K562 (cell line): ENCODE results near the gene FAM83D. TPM values are rescaled to one million over a fixed set of nuclear protein-coding genes. Genes with fewer than 3 reads are reported as not detected.

Experiments
- CBX2 ChIP-seq: fragments of 200-600 bp; sonication (generic); IDR thresholded peaks from one replicate; pipeline ENCODE4 v1.6.1; 2012; ENCODE audit warnings: mild to moderate bottlenecking, low read length, inconsistent platforms; ENCODE audit not compliant: insufficient read depth, poor library complexity, severe bottlenecking
- CEBPB ChIP-seq: fragments of 450-650 bp; IDR thresholded peaks from 2 replicates; pipeline ENCODE4 v1.6.1; 2016; ENCODE audit warnings: missing genetic modification characterization, missing compliant biosample characterization
- CHD4 ChIP-seq: fragments of 200-600 bp; sonication (generic); IDR thresholded peaks from 3 replicates; pipeline ENCODE4 v1.6.1; 2012; ENCODE audit warnings: low read depth, mild to moderate bottlenecking, mixed read lengths, low read length, inconsistent platforms; ENCODE audit not compliant: insufficient read depth, insufficient replicate concordance, poor library complexity, severe bottlenecking
- ESRRB ChIP-seq: fragments of 250-450 bp; sonication (Bioruptor Pico); IDR thresholded peaks from 2 replicates; pipeline ENCODE4 v1.5.0; 2020; ENCODE audit warnings: mild to moderate bottlenecking, moderate library complexity, borderline replicate concordance
- FOXJ2 ChIP-seq: fragments of 200-800 bp; sonication (Bioruptor generic); IDR thresholded peaks from 2 replicates; pipeline ENCODE4 v1.6.1; 2016; ENCODE audit warnings: missing genetic modification characterization, missing compliant biosample characterization
- GATA2 ChIP-seq: sonication (generic); formaldehyde crosslinking; IDR thresholded peaks from 2 replicates; pipeline ENCODE4 v1.4.0; 2020; ENCODE audit warnings: mild to moderate bottlenecking, missing genetic modification reagents
- GATAD2B ChIP-seq: fragments of 450-650 bp; IDR thresholded peaks from 2 replicates; pipeline ENCODE4 v1.6.1; 2017; ENCODE audit warnings: mild to moderate bottlenecking, borderline replicate concordance
- GTF2A2 ChIP-seq: IDR thresholded peaks from 2 replicates; pipeline ENCODE4 v1.6.1; 2016; ENCODE audit warnings: mild to moderate bottlenecking, missing genetic modification characterization, missing compliant biosample characterization
- KLF10 ChIP-seq: fragments of 250-450 bp; sonication (Bioruptor Pico); IDR thresholded peaks from 2 replicates; pipeline ENCODE4 v1.6.1; 2021; ENCODE audit warnings: matching md5 sums
- LCOR ChIP-seq: sonication (generic); formaldehyde crosslinking; IDR thresholded peaks from 2 replicates; pipeline ENCODE4 v1.8.0; 2022; ENCODE audit warnings: mild to moderate bottlenecking, missing genetic modification reagents
- NONO ChIP-seq, 2 experiments: fragments of 200-400 bp in 1 of 2; fragments of 450-650 bp in 1 of 2; formaldehyde crosslinking in 1 of 2; IDR thresholded peaks; 2 replicates each; pipeline ENCODE4 v1.6.1; 2017; ENCODE audit warnings: low read depth in 2 of 2, mild to moderate bottlenecking in 2 of 2, moderate library complexity in 2 of 2, low read length in 1 of 2
- PTRF ChIP-seq: fragments of 450-650 bp; IDR thresholded peaks from 2 replicates; pipeline ENCODE4 v1.6.1; 2016; ENCODE audit warnings: mild to moderate bottlenecking, missing genetic modification characterization, missing compliant biosample characterization
- PYGO2 ChIP-seq: fragments of 450-650 bp; IDR thresholded peaks from 2 replicates; pipeline ENCODE4 v1.6.1; 2016; ENCODE audit warnings: mild to moderate bottlenecking, missing genetic modification characterization, moderate library complexity, missing compliant biosample characterization
- TEAD1 ChIP-seq, 2 experiments: fragments of 450-650 bp in 1 of 2; sonication (generic) in 1 of 2; formaldehyde crosslinking; IDR thresholded peaks; 2 replicates each; pipeline versions ENCODE4 v1.4.0 to v1.8.0; 2020 to 2022; ENCODE audit warnings: mild to moderate bottlenecking in 2 of 2, missing genetic modification reagents in 1 of 2
- TEAD4 ChIP-seq, 2 experiments: sonication (generic) in 1 of 2; formaldehyde crosslinking in 1 of 2; IDR thresholded peaks; 2 replicates each; pipeline versions ENCODE4 v1.6.1 to v1.8.0; 2012 to 2022; ENCODE audit warnings: borderline replicate concordance in 1 of 2, inconsistent platforms in 1 of 2, low read length in 1 of 2, mild to moderate bottlenecking in 1 of 2, missing genetic modification reagents in 1 of 2
- TOE1 ChIP-seq, 2 experiments: fragments of 450-650 bp in 1 of 2; sonication (generic) in 1 of 2; formaldehyde crosslinking in 1 of 2; IDR thresholded peaks; 2 replicates each; pipeline versions ENCODE4 v1.7.1 to v1.8.0; 2016 to 2022; ENCODE audit warnings: borderline replicate concordance in 2 of 2, mild to moderate bottlenecking in 2 of 2, antibody characterized with exemption in 1 of 2, inconsistent platforms in 1 of 2, low read depth in 1 of 2, missing genetic modification reagents in 1 of 2, moderate library complexity in 1 of 2
- ZBTB1 ChIP-seq: sonication (generic); formaldehyde crosslinking; IDR thresholded peaks from 2 replicates; pipeline ENCODE4 v1.8.1; 2023; ENCODE audit warnings: missing genetic modification reagents, low read depth, mild to moderate bottlenecking, borderline replicate concordance
- ZC3H11A ChIP-seq: IDR thresholded peaks from 2 replicates; pipeline ENCODE4 v1.6.1; 2012; ENCODE audit warnings: low read depth, low read length, improper control_type of control experiment
- ZFP30 ChIP-seq: fragments of 250-450 bp; sonication (Bioruptor Pico); IDR thresholded peaks from 2 replicates; pipeline ENCODE4 v1.8.0; 2022; ENCODE audit warnings: moderate library complexity, mild to moderate bottlenecking, inconsistent platforms, borderline replicate concordance
- ZNF143 ChIP-seq: sonication (generic); formaldehyde crosslinking; IDR thresholded peaks from 2 replicates; pipeline ENCODE4 v1.9.0; 2022; ENCODE audit warnings: mild to moderate bottlenecking, missing genetic modification reagents
- ZNF586 ChIP-seq: fragments of 450-650 bp; formaldehyde crosslinking; conservative IDR thresholded peaks from 2 replicates; pipeline ENCODE4 v1.4.0; 2020; ENCODE audit warnings: mild to moderate bottlenecking, moderate library complexity
- ZNF785 ChIP-seq: fragments of 250-450 bp; sonication (Bioruptor Pico); IDR thresholded peaks from 2 replicates; pipeline ENCODE4 v1.4.0; 2020; ENCODE audit warnings: mild to moderate bottlenecking
- ZSCAN32 ChIP-seq: fragments of 450-650 bp; formaldehyde crosslinking; IDR thresholded peaks from 2 replicates; pipeline ENCODE4 v1.4.0; 2020; ENCODE audit warnings: mild to moderate bottlenecking, moderate library complexity
- polyA plus RNA-seq, 8 experiments: library from polyadenylated mRNA; depleted of rRNA in 4 of 8; stranded (reverse) in 5 of 8; unstranded in 3 of 8; fragments of >200 nt; fragmentation: Nextera tagmentation in 2 of 8; fragmentation: Illumina TruSeq in 1 of 8; extraction: Ambion mirVana in 2 of 8; extraction: Trizol in 1 of 8; gene quantifications; 2 replicates each; pipeline versions ENCODE4 v1.2.1 to v1.2.3, GENCODE V29; 2011 to 2014; ENCODE audit warnings: inconsistent platforms in 1 of 8, missing spikeins in 1 of 8
- total RNA-seq, 7 experiments: library from RNA; depleted of rRNA in 6 of 7; stranded (reverse); fragments of >200 nt in 6 of 7; fragmentation: Illumina TruSeq in 2 of 7; extraction: Trizol in 2 of 7; gene quantifications; 2 replicates each; pipeline versions ENCODE4 v1.2.1 to v1.2.3, GENCODE V29; 2011 to 2021; ENCODE audit warnings: low replicate concordance in 1 of 7
- TF ChIP-seq, protein P1 (sequence below): fragments of 250-450 bp; sonication (Bioruptor Pico); IDR thresholded peaks from 2 replicates; pipeline ENCODE4 v1.8.0; 2022; ENCODE audit warnings: inconsistent platforms, mild to moderate bottlenecking, moderate library complexity, borderline replicate concordance
- TF ChIP-seq, protein P2 (sequence below): fragments of 250-450 bp; sonication (Bioruptor Pico); IDR thresholded peaks from 2 replicates; pipeline ENCODE4 v1.9.0; 2021; ENCODE audit warnings: mild to moderate bottlenecking, inconsistent platforms

The FAM83D gene
- total and polyA plus RNA-seq, 9 of the 15 experiments (the other 6 are each of a cell fraction or from before 2014, with no cell fraction given) = 8.2 to 66.1 (median 43.5) TPM

DNA sequence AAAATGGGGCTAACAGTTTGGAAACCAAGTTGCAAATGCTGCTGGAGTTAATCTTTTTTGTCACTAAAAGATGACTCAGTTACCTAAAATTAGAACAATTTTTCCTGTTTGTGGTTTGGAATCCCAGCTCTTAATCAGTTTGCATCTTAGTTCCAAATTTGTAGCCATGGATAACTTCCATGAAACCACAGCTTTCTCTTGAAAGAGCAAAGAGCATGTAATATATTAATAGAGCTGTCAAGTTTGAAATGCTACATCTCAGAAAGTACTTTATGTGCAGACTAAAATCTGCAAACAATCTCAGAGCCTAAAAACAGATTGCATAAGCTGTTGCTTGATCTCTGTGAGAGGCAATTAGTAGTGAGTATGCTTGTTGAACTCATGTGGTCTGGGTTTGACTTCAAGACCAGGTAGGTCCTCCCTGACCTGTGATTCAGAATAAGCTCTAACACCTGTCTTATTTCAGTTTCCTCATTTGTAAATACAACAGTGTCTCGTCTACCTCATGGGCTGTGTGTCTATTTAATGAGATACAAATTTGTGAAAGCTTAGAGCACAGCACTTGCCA, 59.5 kb downstream of the FAM83D start (continued):
- TF ChIP-seq ZNF143 (CRISPR knock-in tag) (no peak), CBX2 (no peak), ZSCAN32 (CRISPR knock-in tag) (no peak), ZNF586 (CRISPR knock-in tag) (no peak), ZNF785 (CRISPR knock-in tag) (no peak), PTRF (tag) (no peak), PYGO2 (tag) (no peak), ZFP30 (CRISPR knock-in tag) (no peak), KLF10 (CRISPR knock-in tag) (no peak), TEAD1 (CRISPR knock-in tag; IDR thresholded peaks at IDR 0.05) (no peak), LCOR (CRISPR knock-in tag) (0 out of 2 replicates have a peak, but pooled peaks have one; percentile 43), NONO (IDR thresholded peaks at IDR 0.05; ENCODE audit: low read depth in 2 of 2, low read length in 1 of 2) (no peak), CEBPB (tag) (0 out of 2 replicates have a peak, but pooled peaks have one; percentile 16), FOXJ2 (tag) (no peak), ESRRB (no peak), GATAD2B (no peak), GATA2 (CRISPR knock-in tag) (no peak), ZC3H11A (no peak), TOE1 (IDR thresholded peaks at IDR 0.05; ENCODE audit: borderline replicate concordance) (no peak), TOE1 (CRISPR knock-in tag; IDR thresholded peaks at IDR 0.05; ENCODE audit: borderline replicate concordance, low read depth) (no peak), CHD4 (no peak), ZBTB1 (no peak), GTF2A2 (tag) (no peak), TEAD4 (IDR thresholded peaks at IDR 0.05; ENCODE audit: low read length) (peak; percentile 18; the same call in 1 of the 2 replicates), TEAD4 (CRISPR knock-in tag; IDR thresholded peaks at IDR 0.05; ENCODE audit: borderline replicate concordance) (no peak)
- TF ChIP-seq, protein P1, sequence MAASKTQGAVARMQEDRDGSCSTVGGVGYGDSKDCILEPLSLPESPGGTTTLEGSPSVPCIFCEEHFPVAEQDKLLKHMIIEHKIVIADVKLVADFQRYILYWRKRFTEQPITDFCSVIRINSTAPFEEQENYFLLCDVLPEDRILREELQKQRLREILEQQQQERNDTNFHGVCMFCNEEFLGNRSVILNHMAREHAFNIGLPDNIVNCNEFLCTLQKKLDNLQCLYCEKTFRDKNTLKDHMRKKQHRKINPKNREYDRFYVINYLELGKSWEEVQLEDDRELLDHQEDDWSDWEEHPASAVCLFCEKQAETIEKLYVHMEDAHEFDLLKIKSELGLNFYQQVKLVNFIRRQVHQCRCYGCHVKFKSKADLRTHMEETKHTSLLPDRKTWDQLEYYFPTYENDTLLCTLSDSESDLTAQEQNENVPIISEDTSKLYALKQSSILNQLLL = no peak
- TF ChIP-seq, protein P2, sequence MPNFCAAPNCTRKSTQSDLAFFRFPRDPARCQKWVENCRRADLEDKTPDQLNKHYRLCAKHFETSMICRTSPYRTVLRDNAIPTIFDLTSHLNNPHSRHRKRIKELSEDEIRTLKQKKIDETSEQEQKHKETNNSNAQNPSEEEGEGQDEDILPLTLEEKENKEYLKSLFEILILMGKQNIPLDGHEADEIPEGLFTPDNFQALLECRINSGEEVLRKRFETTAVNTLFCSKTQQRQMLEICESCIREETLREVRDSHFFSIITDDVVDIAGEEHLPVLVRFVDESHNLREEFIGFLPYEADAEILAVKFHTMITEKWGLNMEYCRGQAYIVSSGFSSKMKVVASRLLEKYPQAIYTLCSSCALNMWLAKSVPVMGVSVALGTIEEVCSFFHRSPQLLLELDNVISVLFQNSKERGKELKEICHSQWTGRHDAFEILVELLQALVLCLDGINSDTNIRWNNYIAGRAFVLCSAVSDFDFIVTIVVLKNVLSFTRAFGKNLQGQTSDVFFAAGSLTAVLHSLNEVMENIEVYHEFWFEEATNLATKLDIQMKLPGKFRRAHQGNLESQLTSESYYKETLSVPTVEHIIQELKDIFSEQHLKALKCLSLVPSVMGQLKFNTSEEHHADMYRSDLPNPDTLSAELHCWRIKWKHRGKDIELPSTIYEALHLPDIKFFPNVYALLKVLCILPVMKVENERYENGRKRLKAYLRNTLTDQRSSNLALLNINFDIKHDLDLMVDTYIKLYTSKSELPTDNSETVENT = no peak
